Measurements from ENCODE around the gene ICAM2. TPM values are rescaled to one million over a fixed set of nuclear protein-coding genes. Genes with fewer than 3 reads are reported as not detected.

Gene ICAM2
- total and polyA plus RNA-seq, 9 donors, result 6.8 to 34.2 (median 19.9) TPM

DNA sequence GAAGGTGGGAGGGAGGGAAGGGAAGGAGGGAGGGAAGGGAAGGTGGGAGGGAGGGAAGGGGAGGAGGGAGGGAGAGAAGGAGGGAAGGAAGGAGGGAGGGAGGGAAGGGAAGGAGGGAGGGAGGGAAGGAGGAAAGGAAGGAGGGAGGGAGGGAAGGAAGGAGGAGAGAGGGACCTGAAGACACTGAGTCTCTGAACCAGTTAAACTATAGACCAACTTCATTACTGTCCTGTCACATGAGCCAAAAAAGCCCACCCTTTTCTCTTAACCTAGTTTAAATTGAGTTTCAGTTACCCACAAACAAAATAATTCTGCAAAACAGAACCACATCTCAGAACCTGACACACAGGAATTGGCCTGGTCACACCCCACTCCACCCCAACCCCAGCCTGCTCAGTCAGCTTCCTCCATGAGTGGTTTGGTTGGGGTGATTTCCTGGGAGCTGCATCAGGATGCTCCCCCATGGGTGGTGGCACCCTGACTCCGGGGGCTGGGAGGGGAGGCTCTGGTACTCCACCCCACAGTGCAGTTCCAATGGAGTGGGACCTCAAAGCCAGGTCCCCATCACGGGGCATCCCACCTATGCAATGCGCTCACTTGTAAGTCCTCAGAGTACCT, 27.0 kb downstream of the ICAM2 start:
- Histone ChIP-seq H3K27ac (no peak overlapping the region), H3K4me1 (ENCODE audit: insufficient read depth) (peaks cover 5% of the 10 kb centered on the region), H3K4me3 (no peak overlapping the region), H3K27me3 (no peaks in the 10 kb centered on the region), H3K9me3 (no peaks in the 10 kb centered on the region), H3K36me3 (no peaks in the 10 kb centered on the region)
- intact Hi-C loops (cut with DNase I), result no loop called here
- no peak for DNase-seq
- 77 to 90% (median 80%) methylated on average over 3 of the region's 3 CpGs for WGBS, 3 donors
- no peak for TF ChIP-seq EP300 (IDR thresholded peaks at IDR 0.05)
- TF ChIP-seq POLR2A (IDR thresholded peaks at IDR 0.05), result no peak
- TF ChIP-seq, protein P1, sequence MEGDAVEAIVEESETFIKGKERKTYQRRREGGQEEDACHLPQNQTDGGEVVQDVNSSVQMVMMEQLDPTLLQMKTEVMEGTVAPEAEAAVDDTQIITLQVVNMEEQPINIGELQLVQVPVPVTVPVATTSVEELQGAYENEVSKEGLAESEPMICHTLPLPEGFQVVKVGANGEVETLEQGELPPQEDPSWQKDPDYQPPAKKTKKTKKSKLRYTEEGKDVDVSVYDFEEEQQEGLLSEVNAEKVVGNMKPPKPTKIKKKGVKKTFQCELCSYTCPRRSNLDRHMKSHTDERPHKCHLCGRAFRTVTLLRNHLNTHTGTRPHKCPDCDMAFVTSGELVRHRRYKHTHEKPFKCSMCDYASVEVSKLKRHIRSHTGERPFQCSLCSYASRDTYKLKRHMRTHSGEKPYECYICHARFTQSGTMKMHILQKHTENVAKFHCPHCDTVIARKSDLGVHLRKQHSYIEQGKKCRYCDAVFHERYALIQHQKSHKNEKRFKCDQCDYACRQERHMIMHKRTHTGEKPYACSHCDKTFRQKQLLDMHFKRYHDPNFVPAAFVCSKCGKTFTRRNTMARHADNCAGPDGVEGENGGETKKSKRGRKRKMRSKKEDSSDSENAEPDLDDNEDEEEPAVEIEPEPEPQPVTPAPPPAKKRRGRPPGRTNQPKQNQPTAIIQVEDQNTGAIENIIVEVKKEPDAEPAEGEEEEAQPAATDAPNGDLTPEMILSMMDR (IDR thresholded peaks at IDR 0.05), result no peak

DNA sequence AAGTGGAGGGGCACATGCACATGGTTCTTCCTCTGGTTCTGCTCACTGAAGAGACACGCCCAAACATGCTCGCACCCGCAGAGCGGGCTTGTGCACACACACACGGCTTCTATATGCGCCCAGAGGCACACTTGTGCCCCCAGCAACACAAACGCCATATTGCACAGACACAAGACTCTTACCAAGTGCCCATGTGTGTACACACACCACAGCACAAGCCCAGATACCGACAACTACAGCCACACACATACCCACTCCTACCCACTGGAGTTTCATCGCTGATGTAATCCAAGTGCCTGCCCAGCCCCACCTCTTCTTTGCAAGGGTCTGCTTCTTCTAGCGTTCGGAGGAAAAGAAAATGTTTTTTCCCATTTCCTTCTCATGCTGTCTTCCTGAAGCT, 28.8 kb downstream of the ICAM2 start:
- Histone ChIP-seq H3K4me3 (no peak overlapping the region), H3K27ac (no peak overlapping the region), H3K36me3 (no peaks in the 10 kb centered on the region), H3K4me1 (ENCODE audit: insufficient read depth) (peaks cover 9% of the 10 kb centered on the region), H3K9me3 (no peaks in the 10 kb centered on the region), H3K27me3 (no peaks in the 10 kb centered on the region)
- WGBS, 3 donors, result 79 to 87% (median 87%) methylated on average over 11 of the region's 11 CpGs
- intact Hi-C loops (cut with DNase I), result no loop called here
- DNase-seq, result no peak
- TF ChIP-seq POLR2A (IDR thresholded peaks at IDR 0.05), result no peak
- TF ChIP-seq, protein P1 (IDR thresholded peaks at IDR 0.05), result no peak
- TF ChIP-seq EP300 (IDR thresholded peaks at IDR 0.05), result no peak

DNA sequence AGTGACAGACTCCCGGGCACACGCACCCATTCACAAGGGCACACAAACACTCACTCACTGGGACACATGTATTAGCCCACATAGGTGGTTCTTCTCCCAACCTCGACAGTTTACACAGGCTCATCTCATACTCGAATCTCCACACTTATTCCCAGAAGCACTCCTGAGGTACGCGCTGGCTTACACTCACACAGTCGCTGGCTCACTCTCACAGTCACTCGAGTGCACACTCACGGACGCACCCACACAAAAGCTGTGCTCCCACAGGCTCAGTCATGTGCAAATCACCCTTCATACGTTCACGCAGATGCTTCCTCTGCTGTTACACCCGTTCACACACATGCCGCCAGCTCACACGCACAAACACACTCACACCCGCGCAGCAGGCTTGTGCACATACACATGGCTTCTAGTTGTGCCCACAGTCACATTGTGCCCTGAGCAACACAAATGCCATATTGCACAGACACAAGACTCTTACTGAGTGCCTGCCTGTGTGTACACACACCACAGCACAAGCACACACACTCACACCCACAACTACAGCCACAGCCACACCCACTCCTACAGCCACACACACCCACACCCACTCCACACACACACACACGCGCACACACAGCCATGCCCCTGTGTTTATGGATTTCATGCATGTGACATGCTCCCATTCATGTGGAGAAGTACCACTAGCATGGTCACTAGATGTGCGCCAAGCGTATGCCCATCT, 30.6 kb downstream of the ICAM2 start:
- DNase-seq, result peak in 1 of 5 donors; percentile 32
- no peaks in the 10 kb centered on the region for H3K36me3 ChIP-seq
- intact Hi-C loops (cut with DNase I), result no loop called here
- H3K4me3 ChIP-seq, result no peak overlapping the region
- no peaks in the 10 kb centered on the region for H3K27me3 ChIP-seq
- TF ChIP-seq, protein P1 (IDR thresholded peaks at IDR 0.05), result no peak
- TF ChIP-seq EP300 (IDR thresholded peaks at IDR 0.05) (no peak), POLR2A (IDR thresholded peaks at IDR 0.05) (no peak)
- H3K4me1 ChIP-seq (ENCODE audit: insufficient read depth), result peaks cover 9% of the 10 kb centered on the region
- H3K9me3 ChIP-seq, result no peaks in the 10 kb centered on the region
- no peak overlapping the region for H3K27ac ChIP-seq
- 87 to 92% (median 89%) methylated on average over 21 of the region's 21 CpGs for WGBS, 3 donors

DNA sequence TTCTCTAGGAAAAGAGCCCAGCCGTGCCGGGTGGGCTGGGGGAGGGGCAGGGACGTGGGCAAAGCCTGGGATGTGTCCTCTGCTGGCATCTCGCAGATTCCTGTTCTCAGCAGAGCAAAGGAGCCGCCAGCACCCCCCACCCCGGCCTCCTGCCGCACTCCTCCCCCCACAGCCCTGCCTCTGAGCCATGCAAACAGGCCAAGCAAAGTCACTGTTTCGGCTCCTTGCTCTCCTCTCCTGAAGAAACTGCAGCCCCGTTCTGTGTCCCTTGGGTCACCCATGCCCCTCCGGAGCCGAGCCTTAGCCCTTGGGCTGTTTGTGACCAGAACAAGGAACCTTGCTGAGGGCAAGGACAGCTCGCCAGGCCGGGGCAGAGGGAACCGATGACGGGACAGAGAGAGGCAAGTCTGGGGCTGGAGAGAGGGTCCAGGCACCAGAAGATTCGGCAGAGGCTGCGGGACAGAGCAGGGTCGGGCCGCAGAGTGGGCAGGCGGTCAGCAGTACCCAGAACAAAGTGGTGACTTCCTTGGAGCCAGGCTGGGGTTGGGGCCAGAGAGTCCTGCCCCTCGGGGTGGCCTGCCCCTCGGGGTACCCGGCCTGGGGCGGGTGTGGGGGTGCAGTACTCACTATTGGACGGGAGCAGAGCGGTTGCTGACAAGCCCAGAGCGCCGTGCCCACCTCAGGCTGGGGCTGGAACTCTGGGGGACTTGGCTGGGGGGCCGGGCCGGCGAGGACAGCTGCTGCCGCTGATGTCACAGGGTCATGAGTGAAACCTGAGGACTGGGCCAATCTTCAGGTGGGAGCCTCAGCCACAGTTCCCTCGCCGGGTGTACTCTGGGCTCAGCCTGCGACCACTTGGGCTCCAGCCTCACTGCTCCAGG, 31.5 kb downstream of the ICAM2 start:
- no peak overlapping the region for H3K4me3 ChIP-seq
- intact Hi-C loops (cut with DNase I), result no loop called here
- peak in 1 of 5 donors; percentile 55 for DNase-seq
- H3K27me3 ChIP-seq, result no peaks in the 10 kb centered on the region
- H3K27ac ChIP-seq, result no peak overlapping the region
- TF ChIP-seq, protein P1 (IDR thresholded peaks at IDR 0.05), result no peak
- WGBS, 3 donors, result 48 to 54% (median 49%) methylated on average over 29 to 35 of the region's 35 CpGs
- H3K9me3 ChIP-seq, result no peaks in the 10 kb centered on the region
- H3K4me1 ChIP-seq (ENCODE audit: insufficient read depth), result peaks cover 9% of the 10 kb centered on the region
- no peaks in the 10 kb centered on the region for H3K36me3 ChIP-seq

Measured in ovary (tissue), 9 donors.